ENCODE data around the gene UBE2R2.
A peak's percentile ranks its signal among the peaks of the same experiment; 100 is the strongest.

UBE2R2 gene

GRCh38 chr9:33884856-33885701, 68.1 kb downstream of the UBE2R2 start:
- DNase-seq (ENCODE audit: low spot score): no peak

GRCh38 chr9:33885948-33886347, 69.0 kb downstream of the UBE2R2 start:
- no peak for DNase-seq (ENCODE audit: low spot score)

- DNase-seq (ENCODE audit: low spot score): no peak
Measured at GRCh38 chr9:33893861-33894260, 76.9 kb downstream of the UBE2R2 start.

GRCh38 chr9:33894316-33894715, 77.4 kb downstream of the UBE2R2 start:
- no peak for DNase-seq (ENCODE audit: low spot score)

- DNase-seq (ENCODE audit: low spot score): no peak
Measured at GRCh38 chr9:33903157-33903780, 86.3 kb downstream of the UBE2R2 start.

GRCh38 chr9:33905137-33905536, 88.2 kb downstream of the UBE2R2 start:
- DNase-seq (ENCODE audit: low spot score): no peak

- DNase-seq (ENCODE audit: low spot score): no peak
Measured at GRCh38 chr9:33906769-33907168, 89.8 kb downstream of the UBE2R2 start.

- no peak for DNase-seq (ENCODE audit: low spot score)
Measured at GRCh38 chr9:33907347-33907746, 90.4 kb downstream of the UBE2R2 start.

GRCh38 chr9:33908114-33908513, 91.2 kb downstream of the UBE2R2 start:
- no peak for DNase-seq (ENCODE audit: low spot score)

GRCh38 chr9:33908749-33909148, 91.8 kb downstream of the UBE2R2 start:
- DNase-seq (ENCODE audit: low spot score): no peak

GRCh38 chr9:33913541-33913940, 96.6 kb downstream of the UBE2R2 start:
- DNase-seq (ENCODE audit: low spot score): no peak

GRCh38 chr9:33914887-33915628, 98.1 kb downstream of the UBE2R2 start:
- DNase-seq (ENCODE audit: low spot score): no peak

- no peak for DNase-seq (ENCODE audit: low spot score)
Measured at GRCh38 chr9:33917036-33917435, 100.1 kb downstream of the UBE2R2 start.

- no peak for DNase-seq (ENCODE audit: low spot score)
Measured at GRCh38 chr9:33919276-33919897, 102.4 kb downstream of the UBE2R2 start.

GRCh38 chr9:33921967-33922895, 105.3 kb downstream of the UBE2R2 start:
- no peak for DNase-seq (ENCODE audit: low spot score)

- no peak for DNase-seq (ENCODE audit: low spot score)
Measured at GRCh38 chr9:33923079-33923478, 106.1 kb downstream of the UBE2R2 start.

- DNase-seq (ENCODE audit: low spot score): no peak
Measured at GRCh38 chr9:33923998-33924701, 107.2 kb downstream of the UBE2R2 start.

- DNase-seq (ENCODE audit: low spot score): peak; percentile 74
Measured at GRCh38 chr9:33924978-33925797, 108.2 kb downstream of the UBE2R2 start.

- no peak for DNase-seq (ENCODE audit: low spot score)
Measured at GRCh38 chr9:33926746-33927485, 110.0 kb downstream of the UBE2R2 start.
